NOMO-1 (cell line): ENCODE results near the gene HPS3.
"Not testable (repeated sequence)": the region's sequence is repeated elsewhere in the genome, so short reads cannot be mapped to it uniquely, and the experiment has no call there.

ENCODE experiments used
- DNase-seq, 2 experiments: peaks; one replicate each; lab custom pipeline; 2025; ENCODE audit not compliant: unreplicated experiment in 2 of 2; lab: John Stamatoyannopoulos, UW

Gene HPS3, protein sequence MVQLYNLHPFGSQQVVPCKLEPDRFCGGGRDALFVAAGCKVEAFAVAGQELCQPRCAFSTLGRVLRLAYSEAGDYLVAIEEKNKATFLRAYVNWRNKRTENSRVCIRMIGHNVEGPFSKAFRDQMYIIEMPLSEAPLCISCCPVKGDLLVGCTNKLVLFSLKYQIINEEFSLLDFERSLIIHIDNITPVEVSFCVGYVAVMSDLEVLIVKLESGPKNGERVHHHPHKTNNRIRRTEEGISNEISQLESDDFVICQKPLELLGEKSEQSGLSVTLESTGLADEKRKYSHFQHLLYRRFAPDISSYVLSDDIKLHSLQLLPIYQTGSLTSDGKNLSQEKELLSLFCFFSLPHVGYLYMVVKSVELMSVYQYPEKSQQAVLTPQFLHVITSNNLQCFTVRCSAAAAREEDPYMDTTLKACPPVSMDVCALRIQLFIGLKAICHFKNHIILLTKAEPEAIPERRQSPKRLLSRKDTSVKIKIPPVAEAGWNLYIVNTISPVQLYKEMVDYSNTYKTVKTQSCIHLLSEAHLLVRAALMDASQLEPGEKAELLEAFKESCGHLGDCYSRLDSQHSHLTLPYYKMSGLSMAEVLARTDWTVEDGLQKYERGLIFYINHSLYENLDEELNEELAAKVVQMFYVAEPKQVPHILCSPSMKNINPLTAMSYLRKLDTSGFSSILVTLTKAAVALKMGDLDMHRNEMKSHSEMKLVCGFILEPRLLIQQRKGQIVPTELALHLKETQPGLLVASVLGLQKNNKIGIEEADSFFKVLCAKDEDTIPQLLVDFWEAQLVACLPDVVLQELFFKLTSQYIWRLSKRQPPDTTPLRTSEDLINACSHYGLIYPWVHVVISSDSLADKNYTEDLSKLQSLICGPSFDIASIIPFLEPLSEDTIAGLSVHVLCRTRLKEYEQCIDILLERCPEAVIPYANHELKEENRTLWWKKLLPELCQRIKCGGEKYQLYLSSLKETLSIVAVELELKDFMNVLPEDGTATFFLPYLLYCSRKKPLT

DNA sequence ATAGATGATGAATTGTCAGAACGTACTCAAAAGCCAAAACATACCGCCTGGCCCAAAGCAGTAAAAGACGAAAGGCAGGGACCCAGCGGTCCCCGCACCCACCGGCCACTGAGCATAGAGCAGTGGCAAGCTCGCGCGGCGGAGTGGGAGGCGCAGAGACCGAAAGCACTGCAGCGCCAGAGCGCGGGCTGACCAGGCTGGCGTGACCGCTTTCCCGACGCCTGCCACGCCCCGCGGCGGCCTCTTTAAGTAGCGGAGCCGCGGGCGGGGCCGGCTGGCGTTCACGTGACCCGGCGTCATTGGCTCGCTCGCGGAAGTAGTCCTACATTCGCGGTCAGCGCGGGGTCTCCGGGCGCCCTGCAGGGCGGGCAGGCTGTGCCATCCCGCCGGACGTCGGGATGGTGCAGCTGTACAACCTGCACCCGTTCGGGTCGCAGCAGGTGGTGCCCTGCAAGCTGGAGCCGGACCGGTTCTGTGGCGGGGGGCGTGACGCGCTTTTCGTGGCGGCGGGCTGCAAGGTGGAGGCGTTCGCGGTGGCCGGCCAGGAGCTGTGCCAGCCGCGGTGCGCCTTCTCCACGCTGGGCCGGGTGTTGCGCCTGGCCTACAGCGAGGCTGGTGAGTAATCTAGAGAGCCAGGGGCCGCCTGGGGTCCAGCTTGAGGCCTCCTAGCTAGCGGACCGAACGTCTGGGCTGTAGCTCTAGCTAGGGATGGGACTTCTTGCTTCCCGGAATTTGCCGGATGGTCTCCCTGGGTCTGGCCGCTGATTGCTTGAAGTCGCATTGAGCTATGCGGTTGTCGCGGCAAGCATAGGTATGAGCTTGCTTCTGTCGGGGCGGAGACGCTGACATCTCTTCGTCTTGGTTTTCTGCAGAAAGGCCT, at the start of gene HPS3:
TSS of gene HPS3 (plus strand) at position 313 of the 880 bp plus-strand sequence. CDS start at position 399, 86 bp downstream.
- DNase-seq: peak; percentile 96 to 98

DNA sequence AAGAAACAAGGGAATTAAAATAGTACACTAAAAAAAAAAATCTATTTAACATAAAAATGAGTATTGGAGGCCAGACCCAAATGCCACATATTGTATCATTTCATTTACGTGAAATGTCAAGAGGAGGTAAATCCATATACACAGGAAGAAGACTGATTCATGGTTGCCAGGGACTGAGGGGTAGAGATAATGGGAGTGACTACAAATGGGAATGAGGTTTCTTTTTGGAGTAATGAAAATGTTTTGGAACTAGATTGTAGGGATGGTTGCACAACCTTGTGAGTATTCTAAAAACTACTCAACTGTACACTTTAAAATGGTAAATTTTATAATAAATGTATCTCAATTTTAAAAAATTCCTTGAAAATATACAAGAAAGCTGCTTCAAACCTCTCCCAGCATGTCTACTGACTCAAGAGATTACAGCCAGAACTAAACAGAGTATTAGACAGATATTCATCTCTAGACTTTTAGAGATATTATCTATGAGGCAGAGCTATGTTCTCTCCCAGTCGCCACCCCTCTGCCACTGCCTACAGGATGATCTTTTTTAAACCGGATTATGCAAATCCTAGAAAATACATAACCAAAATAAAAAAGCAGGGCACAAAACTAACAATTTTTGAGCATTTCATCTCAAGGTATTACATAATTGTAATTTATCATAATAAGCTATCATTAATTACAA, 49.3 kb upstream of the HPS3 start:
- DNase-seq: no peak

DNA sequence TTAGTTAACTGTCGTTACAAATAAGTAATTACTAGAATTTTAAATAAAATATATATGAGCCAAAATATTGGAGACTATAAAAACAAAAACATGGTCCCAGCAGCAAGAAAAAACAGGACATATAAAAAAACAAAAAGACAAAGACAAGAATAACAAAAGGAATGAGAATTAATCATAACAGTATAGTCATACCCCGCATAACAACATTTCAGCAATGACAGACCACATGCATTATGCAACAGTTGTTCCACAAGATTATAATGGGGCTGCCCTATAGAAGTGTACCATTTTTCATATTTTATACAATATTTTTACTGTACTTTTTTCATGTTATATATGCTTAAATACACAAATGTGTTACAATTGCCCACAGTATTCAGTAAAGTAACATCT, 48.7 kb upstream of the HPS3 start:
- peak; percentile 32 to 54 for DNase-seq

DNA sequence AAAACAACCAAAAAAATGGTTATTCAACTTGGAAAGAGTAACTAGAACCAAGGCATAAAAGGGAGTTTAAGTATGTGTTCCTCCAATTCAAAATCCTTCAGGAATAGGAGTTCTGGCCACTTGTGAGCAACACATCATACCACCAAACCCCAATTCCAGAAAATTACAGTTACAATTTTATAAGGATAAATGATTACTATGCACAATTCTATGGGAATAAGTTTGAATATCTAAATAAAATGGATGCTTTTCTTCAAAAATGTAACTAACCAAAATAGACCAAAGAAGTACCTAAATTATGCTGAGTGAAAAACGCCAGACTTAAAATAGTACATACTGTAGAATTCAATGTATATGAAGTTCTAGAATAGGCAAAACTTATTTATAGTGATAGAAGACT, 47.7 kb upstream of the HPS3 start:
- no peak for DNase-seq

DNA sequence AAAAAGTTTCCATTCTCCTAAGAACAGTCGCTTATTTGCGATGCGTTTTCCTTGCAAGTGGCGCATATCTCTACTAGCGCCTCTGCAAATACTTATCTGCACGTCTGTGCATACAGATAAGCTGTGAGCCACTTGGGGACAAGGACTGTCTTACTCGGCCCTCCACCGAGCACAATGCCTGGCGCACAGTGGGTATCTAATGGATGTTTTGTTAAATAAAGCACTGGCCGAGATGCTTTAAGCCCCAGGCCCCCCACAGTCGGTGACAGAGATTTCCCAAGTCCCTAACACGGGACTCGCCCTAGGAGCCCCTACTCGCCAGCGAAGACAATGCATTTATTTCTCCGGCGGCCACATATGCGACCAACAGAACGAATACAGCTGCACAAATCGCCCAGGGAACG, 43.6 kb upstream of the HPS3 start:
- peak; percentile 46 to 49 for DNase-seq

DNA sequence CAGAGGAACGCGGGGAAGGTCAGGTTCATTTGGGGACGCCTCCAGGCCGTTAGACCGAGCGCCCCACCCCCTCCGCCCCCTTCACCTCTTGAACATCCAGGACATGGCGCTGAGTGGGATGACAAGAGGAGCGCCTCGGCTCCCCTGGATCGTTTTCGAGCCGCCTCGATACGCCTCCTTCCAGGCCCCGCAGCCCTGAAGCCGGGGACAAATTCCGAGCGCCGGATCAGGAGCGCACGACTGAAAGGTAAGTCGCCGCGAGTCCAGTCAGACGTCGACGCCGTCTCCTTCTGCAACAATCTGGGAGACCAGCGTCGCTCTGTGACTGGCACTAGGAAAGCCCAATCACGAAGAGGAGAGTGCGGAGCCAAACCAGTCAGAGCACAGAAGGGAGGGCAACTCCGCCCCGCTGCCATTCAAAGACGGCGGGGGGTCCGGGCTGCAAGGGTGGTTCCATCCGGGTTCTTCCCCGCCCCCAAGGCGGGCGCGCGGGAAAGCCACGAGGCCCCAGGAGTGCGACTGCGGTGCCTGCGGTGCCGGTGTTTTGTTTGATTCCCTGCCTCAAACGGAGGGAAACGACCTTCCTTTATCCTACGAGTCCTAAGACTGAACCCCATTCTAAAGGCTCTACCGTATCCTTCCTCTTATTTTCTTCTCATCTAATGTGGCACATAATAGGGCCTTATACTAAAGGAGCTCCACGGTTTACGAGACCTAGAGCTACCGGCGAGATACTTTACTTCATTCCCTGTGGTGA, 43.0 kb upstream of the HPS3 start, which contains the start of gene HLTF:
TSS of gene HLTF (minus strand) at position 302 of the 757 bp plus-strand sequence. CDS start at position 105, 197 bp downstream.
- peak; percentile 98 to 99 for DNase-seq

DNA sequence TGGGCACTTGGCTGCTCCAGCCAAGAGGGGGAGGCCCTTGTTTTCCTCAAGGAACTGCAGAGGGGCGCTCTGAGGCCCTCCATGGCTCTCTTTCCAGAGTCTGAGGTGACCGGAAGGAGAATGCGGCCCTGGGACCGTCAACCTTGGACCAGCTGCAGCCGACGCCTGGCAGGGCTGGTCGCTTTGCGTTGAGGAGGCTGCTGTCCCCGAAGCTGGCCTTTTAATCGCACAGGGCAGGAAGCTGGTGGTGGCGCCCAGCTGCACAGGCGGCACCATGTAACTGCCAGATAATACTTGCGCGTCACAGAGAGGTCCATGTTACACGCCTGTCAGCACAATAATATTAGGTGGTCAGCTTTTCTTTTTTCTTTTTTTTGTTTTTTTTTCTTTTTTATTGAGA, 42.2 kb upstream of the HPS3 start:
- no peak for DNase-seq

DNA sequence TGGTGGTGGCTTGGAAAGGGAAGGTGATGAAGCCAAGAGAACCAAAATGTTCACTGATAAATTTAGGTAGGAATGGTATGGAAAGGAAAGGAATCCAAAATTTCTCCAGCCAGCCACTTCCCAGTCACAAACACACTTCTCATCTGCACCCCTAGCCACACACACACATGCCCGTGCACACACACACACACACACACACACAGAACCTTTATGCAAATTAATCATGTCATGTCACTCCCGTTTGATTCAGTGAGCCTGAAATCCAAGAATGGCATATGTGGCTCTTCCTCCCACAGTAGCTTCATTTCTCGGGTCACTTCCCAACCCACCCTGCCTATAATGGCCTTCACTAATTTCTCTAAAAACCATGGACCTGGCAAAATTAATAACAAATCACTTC, 40.0 kb upstream of the HPS3 start:
- DNase-seq: no peak

DNA sequence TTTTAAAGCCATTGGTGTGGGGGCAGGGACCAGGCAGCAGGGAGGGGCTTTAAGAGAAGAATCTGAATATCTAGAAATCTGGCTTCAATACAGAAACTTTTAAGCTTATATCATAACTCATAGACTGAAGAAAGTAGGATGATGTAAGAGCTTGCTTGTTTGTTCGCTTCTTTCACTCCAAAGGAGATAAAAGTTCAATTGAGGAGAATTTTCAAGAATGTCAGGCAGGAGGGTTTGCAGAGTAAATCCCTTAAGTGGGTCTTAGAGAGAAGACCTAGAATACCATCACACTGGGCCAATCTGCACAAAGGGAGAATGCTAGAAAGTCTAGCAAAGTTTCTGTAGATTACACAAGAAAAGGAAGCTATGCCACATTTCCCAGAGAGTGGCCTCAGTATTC, 39.0 kb upstream of the HPS3 start:
- DNase-seq: no peak

DNA sequence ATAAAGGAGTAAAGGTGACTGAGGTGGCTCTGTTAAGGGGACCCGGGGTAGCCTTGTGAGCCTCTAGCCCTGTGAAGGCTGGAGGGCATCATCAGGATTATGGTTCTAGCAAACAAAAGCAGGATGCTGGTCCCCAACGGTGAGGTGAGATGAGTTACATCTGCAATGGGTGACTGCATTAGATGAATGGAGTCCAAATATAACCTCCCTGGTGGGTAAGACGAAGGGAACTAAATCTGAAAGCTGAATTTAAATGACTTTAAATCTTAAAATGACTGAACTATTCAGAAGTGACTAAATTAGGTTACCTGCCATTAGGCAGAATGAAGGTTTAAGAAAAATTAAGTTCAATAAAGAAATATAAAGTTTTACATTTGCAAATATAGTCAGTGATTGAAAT, 38.5 kb upstream of the HPS3 start:
- no peak for DNase-seq

DNA sequence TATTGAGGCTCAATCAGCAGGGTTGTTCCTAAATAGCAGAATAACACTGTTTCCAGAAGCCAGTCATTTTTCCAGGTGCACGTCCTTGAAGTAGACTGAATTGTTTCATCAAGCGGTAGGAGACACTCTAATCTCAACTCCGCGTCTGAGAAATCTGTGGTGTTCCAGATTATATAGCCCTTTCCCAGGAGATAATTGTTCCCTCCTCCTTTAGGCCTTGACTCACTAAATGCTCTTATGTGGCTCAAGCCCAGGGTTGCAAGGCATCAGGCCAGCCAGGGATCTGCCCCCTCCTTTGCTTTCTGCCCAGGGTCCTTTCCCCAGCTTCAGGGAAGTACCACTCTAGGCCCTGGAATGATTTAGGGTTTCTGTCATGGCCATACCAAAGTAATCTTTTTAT, 37.5 kb upstream of the HPS3 start:
- DNase-seq: no peak

DNA sequence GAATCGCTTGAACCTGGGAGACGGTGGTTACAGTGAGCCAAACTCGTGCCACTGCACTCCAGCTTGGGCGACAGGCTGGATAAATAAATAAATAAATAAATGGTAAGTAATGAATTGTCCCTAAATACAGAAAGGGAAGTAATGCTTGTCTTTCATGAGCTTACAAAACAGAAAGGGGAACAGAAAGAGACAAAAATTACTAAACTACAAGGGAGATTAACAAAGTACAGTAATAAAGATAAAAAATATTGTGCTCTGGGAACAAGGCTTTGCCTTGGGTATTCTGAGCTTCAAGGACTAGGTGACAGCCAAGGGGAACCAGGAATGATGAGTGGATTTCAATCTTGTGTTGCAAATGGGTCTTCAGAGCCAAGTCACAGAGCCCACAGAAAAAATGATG, 34.0 kb upstream of the HPS3 start:
- peak; percentile 66 to 98 for DNase-seq

DNA sequence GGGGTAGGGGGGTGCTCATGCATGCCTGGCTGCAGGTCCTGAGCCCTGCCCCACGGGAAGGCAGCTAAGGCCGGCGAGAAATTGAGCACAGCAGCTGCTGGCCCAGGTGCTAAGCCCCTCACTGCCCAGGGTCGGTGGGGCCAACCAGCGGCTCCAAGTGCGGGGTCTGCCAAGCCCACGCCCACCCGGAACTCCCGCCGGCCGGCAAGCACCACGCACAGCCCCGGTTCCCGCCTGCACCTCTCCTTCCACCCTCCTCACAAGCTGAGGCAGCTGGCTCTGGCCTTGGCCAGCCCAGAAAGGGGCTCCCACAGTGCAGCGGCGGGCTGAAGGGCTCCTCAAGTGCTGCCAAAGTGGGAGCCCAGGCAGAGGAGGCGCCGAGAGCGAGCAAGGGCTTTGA, 31.5 kb upstream of the HPS3 start:
- DNase-seq: not testable (repeated sequence)

DNA sequence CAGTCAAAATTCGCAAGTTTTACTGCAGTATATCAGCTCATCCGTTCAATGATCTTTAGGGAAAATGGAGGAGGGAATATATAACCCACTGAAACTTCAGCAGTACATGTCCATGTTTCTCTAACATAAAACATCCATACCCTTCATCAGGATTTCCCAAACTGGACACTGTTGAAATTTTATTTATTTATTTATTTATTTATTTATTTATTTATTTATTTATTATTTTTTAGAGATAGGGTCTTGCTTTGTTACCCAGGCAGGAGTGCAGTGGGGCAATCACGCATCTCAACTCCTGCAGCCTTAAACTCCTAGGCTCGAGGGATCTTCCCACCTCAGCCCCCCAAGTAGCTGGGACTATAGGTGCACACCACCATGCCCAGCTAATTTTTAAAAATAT, 28.3 kb upstream of the HPS3 start:
- no peak for DNase-seq

DNA sequence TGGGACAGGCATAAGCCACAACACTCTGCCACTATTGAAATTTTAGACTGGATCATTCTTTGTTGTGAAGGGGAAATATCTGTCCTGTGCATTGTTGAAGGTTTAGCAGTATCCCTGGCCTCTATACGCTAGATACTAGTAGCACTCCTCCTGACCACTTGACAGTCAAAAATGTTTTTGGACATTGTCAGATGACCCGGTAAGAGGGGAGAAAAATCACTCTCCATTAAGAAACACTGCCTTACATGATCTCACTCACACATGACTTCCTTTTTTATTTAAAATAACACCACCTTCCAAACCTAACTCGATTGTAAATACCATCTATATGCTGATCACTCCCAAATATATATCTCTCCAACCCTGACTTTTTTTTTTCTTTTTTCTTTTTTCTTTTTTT, 27.8 kb upstream of the HPS3 start:
- no peak for DNase-seq

DNA sequence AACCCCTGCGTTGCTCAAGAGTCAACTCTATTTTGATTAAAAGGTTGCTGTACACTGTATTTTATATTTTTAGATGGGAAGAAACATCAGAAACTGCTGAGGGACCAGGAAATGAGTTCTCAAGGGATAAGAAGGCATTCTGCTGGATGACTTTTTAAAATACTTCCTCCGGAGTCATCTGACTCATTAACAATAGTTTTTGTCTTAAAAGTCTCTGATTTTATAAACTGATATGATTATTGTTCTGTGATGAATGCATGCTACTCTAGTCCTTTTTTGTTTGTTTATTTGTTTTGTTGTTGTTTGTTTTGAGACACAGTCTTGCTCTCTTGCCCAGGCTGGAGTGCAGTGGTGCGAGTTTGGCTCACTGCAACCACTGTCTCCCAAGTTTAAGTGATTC, 25.0 kb upstream of the HPS3 start:
- no peak for DNase-seq

DNA sequence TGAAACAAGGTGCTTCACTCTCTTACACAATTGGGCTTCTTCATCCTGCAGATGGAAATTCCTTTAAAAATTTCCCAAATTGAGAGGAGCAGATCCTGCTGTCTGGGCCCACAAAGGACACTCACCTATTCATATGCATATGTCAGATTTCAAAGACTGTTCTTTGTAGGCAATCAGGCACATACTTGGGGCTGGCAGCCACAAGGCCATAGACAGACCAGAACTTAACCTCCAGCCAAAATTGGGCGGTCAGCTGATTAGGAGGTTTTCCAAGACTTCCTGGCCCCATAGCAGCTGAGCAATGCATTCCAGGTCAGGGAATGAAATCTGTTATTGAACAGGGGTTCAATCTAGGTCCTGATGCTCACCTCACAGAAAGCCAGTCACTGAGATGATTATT, 15.0 kb upstream of the HPS3 start:
- DNase-seq: no peak

DNA sequence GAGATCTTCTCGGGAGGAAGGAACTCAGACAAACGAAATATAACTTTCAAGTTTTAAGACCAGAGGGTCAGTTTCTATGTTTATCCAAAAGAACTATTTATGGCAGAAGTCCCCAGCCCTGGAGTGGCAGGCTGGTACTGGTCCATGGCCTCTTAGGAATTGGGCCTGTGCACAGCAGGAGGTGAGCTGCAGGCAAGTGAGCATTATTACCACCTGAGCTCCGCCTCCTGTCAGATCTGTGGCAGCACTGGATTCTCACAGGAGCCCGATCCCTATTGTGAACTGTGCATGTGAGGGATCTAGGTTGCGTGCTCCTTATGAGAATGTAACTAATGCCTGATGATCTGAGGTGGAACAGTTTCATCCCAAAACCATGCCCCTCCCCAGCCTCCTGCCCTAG, 14.3 kb upstream of the HPS3 start:
- DNase-seq: no peak

DNA sequence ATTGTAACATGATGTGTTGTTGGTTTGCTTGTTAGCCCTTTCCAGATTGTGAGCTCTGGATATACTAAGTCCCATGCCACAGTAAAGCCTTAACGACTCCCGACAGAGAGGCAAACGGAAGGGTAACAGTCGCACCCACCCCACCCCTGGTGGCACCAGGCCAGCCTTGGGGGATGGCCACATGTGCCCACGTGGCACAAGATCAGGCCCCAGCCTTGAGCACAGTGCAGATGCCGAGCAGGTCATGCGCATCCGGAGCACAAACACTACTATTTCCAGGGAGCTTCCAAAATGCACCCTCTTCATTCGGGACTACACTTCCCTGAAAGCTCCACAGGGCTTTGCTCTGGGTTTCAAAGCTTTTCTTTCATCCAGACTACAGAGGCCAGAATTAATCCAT, 10.7 kb upstream of the HPS3 start:
- no peak for DNase-seq
